ENCODE data around the gene WDR90.

Gene WDR90

GRCh38 chr16:709566-710499, 60.7 kb downstream of the WDR90 start:
- 0 out of 2 replicates have a peak, but pooled peaks cover 4% of the 10 kb centered on the region for H4K20me1 ChIP-seq (ENCODE audit: control insufficient read depth, insufficient read depth, low read depth, low read length)
- no peaks in the 10 kb centered on the region for H3K36me3 ChIP-seq (ENCODE audit: control insufficient read depth, low read length)
- H3K79me2 ChIP-seq (ENCODE audit: control insufficient read depth, low read length): no peaks in the 10 kb centered on the region
- H3K27ac ChIP-seq (ENCODE audit: low read depth, low read length): no peak overlapping the region
- H3K4me3 ChIP-seq (ENCODE audit: low read length): no peak overlapping the region
- no peaks in the 10 kb centered on the region for H3K9me3 ChIP-seq (ENCODE audit: control insufficient read depth, insufficient read depth, low read length)
- H3K4me2 ChIP-seq (ENCODE audit: low read length): no peak overlapping the region
- no peak for TF ChIP-seq EZH2phosphoT487 (IDR thresholded peaks at IDR 0.05; ENCODE audit: borderline replicate concordance, low read length)
- TF ChIP-seq, protein P1, sequence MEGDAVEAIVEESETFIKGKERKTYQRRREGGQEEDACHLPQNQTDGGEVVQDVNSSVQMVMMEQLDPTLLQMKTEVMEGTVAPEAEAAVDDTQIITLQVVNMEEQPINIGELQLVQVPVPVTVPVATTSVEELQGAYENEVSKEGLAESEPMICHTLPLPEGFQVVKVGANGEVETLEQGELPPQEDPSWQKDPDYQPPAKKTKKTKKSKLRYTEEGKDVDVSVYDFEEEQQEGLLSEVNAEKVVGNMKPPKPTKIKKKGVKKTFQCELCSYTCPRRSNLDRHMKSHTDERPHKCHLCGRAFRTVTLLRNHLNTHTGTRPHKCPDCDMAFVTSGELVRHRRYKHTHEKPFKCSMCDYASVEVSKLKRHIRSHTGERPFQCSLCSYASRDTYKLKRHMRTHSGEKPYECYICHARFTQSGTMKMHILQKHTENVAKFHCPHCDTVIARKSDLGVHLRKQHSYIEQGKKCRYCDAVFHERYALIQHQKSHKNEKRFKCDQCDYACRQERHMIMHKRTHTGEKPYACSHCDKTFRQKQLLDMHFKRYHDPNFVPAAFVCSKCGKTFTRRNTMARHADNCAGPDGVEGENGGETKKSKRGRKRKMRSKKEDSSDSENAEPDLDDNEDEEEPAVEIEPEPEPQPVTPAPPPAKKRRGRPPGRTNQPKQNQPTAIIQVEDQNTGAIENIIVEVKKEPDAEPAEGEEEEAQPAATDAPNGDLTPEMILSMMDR (IDR thresholded peaks at IDR 0.05; ENCODE audit: low read depth, low read length, poor library complexity, severe bottlenecking): no peak
- H3K4me1 ChIP-seq (ENCODE audit: control insufficient read depth, low read length): peaks cover 11% of the 10 kb centered on the region
- H3K27me3 ChIP-seq (ENCODE audit: control insufficient read depth, low read length): peaks cover 40% of the 10 kb centered on the region
- H3K9me2 ChIP-seq (replicated peaks; ENCODE audit: control insufficient read depth, low read length): no peaks in the 10 kb centered on the region
- 0 out of 2 replicates have a peak, but pooled peaks cover 2% of the 10 kb centered on the region for H3F3A ChIP-seq (ENCODE audit: control insufficient read depth, insufficient read depth)

GRCh38 chr16:710500-711075, 61.4 kb downstream of the WDR90 start:
- Histone ChIP-seq H3K4me3 (ENCODE audit: low read length) (no peak overlapping the region), H3K9me2 (replicated peaks; ENCODE audit: control insufficient read depth, low read length) (no peaks in the 10 kb centered on the region), H3K9me3 (ENCODE audit: control insufficient read depth, insufficient read depth, low read length) (no peaks in the 10 kb centered on the region), H3K4me2 (ENCODE audit: low read length) (no peak overlapping the region), H3F3A (ENCODE audit: control insufficient read depth, insufficient read depth) (0 out of 2 replicates have a peak, but pooled peaks cover 2% of the 10 kb centered on the region), H3K36me3 (ENCODE audit: control insufficient read depth, low read length) (no peaks in the 10 kb centered on the region), H4K20me1 (ENCODE audit: control insufficient read depth, insufficient read depth, low read depth, low read length) (0 out of 2 replicates have a peak, but pooled peaks cover 4% of the 10 kb centered on the region), H3K27ac (ENCODE audit: low read depth, low read length) (no peak overlapping the region), H3K27me3 (ENCODE audit: control insufficient read depth, low read length) (peaks cover 44% of the 10 kb centered on the region), H3K4me1 (ENCODE audit: control insufficient read depth, low read length) (peaks cover 14% of the 10 kb centered on the region), H3K79me2 (ENCODE audit: control insufficient read depth, low read length) (no peaks in the 10 kb centered on the region)
- no peak for TF ChIP-seq EZH2phosphoT487 (IDR thresholded peaks at IDR 0.05; ENCODE audit: borderline replicate concordance, low read length)
- TF ChIP-seq, protein P1 (IDR thresholded peaks at IDR 0.05; ENCODE audit: low read depth, low read length, poor library complexity, severe bottlenecking): no peak

DNA sequence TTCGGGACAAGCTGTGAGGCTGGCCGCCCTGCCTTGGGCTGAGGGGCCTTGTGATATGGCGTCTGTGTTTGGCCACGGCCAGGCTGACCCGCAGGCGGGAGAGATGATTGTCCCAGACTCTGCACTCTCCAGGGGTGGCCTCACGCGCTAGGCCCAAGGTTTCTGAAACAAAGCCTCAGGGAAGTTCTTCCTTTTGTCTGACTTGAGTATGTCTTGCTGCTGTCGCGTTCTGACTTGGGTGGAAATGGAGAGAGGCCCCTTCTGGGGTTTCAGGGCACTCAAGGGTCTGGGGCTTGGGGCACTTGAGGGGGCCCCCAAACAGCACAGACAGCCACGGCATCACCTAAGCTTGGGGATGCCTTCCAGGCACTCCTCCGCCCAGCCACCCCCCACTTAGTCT, 61.9 kb downstream of the WDR90 start:
- TF ChIP-seq EZH2phosphoT487 (IDR thresholded peaks at IDR 0.05; ENCODE audit: borderline replicate concordance, low read length): no peak
- TF ChIP-seq, protein P1 (IDR thresholded peaks at IDR 0.05; ENCODE audit: low read depth, low read length, poor library complexity, severe bottlenecking): no peak
- no peak overlapping the region for H3K4me3 ChIP-seq (ENCODE audit: low read length)
- H3F3A ChIP-seq (ENCODE audit: control insufficient read depth, insufficient read depth): 0 out of 2 replicates have a peak, but pooled peaks cover 2% of the 10 kb centered on the region
- H3K27ac ChIP-seq (ENCODE audit: low read depth, low read length): no peak overlapping the region
- peaks cover 18% of the 10 kb centered on the region for H3K4me1 ChIP-seq (ENCODE audit: control insufficient read depth, low read length)
- H3K79me2 ChIP-seq (ENCODE audit: control insufficient read depth, low read length): 0 out of 2 replicates have a peak, but pooled peaks cover 2% of the 10 kb centered on the region
- H3K9me3 ChIP-seq (ENCODE audit: control insufficient read depth, insufficient read depth, low read length): no peaks in the 10 kb centered on the region
- peaks cover 6% of the 10 kb centered on the region; the same call in 1 of the 2 replicates for H4K20me1 ChIP-seq (ENCODE audit: control insufficient read depth, insufficient read depth, low read depth, low read length)
- H3K4me2 ChIP-seq (ENCODE audit: low read length): no peak overlapping the region
- no peaks in the 10 kb centered on the region for H3K36me3 ChIP-seq (ENCODE audit: control insufficient read depth, low read length)
- no peaks in the 10 kb centered on the region for H3K9me2 ChIP-seq (replicated peaks; ENCODE audit: control insufficient read depth, low read length)
- H3K27me3 ChIP-seq (ENCODE audit: control insufficient read depth, low read length): peaks cover 48% of the 10 kb centered on the region
